Peyer's patch (tissue), 4 donors: ENCODE results near the gene B3GAT2.

ENCODE experiments used
- CTCF ChIP-seq, 6 experiments: fragments of 450-650 bp in 4 of 6; fragments of 200-600 bp in 2 of 6; sonication (generic) in 1 of 6; IDR thresholded peaks; one replicate each; pipeline ENCODE4 v1.5.1; 2017 to 2019; ENCODE audit warnings: antibody characterized with exemption in 6 of 6, mild to moderate bottlenecking in 3 of 6, moderate library complexity in 1 of 6
- POLR2A ChIP-seq, 2 donors: fragments of 450-650 bp; IDR thresholded peaks; one replicate each; pipeline ENCODE4 v1.5.1; 2017; ENCODE audit warnings: antibody characterized with exemption in 2 of 2, mild to moderate bottlenecking in 2 of 2, moderate library complexity in 2 of 2

- no peak for TF ChIP-seq CTCF (IDR thresholded peaks at IDR 0.05)
- no peak for TF ChIP-seq POLR2A (IDR thresholded peaks at IDR 0.05)
These were observed 135.1 kb downstream of the B3GAT2 start for GRCh38 chr6:70821751-70822150.
